GM21723 (cell line): ENCODE data around the gene SNX18.
"Not testable (repeated sequence)": the region's sequence is repeated elsewhere in the genome, so short reads cannot be mapped to it uniquely, and the experiment has no call there.

Experiments
- ATAC-seq: cut with Tn5 transposase; IDR thresholded peaks from one replicate; pipeline ENCODE4 v1.9.1; 2021; ENCODE audit warnings: mild to moderate bottlenecking, moderate library complexity; ENCODE audit not compliant: unreplicated experiment

The SNX18 gene, protein sequence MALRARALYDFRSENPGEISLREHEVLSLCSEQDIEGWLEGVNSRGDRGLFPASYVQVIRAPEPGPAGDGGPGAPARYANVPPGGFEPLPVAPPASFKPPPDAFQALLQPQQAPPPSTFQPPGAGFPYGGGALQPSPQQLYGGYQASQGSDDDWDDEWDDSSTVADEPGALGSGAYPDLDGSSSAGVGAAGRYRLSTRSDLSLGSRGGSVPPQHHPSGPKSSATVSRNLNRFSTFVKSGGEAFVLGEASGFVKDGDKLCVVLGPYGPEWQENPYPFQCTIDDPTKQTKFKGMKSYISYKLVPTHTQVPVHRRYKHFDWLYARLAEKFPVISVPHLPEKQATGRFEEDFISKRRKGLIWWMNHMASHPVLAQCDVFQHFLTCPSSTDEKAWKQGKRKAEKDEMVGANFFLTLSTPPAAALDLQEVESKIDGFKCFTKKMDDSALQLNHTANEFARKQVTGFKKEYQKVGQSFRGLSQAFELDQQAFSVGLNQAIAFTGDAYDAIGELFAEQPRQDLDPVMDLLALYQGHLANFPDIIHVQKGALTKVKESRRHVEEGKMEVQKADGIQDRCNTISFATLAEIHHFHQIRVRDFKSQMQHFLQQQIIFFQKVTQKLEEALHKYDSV

GRCh38 chr5:54517512-54518145, at the start of gene SNX18:
SNX18 (plus strand) TSS chr5:54517759; CDS start chr5:54517953, 194 bp downstream.
- peak; percentile 97 for ATAC-seq

GRCh38 chr5:54469622-54470021, 47.9 kb upstream of the SNX18 start:
- peak; percentile 83 for ATAC-seq

DNA sequence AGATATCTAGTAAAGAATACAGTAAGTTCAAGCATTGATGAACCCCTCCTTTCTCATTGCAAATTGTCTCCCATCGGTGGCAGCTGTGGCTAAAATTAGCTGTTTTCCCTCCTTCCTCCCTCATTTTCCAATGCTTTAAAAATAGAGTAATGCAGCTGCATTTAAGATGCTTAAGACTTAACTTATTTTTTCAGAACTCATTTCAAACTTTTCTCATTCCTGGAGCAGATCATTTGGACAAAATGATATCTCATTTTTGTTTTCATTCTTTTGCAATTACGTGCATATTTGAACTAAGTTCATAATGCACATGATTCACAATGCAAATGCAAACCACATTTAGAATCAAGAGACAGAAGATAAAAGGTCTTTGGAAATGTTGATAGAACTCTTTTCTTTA, 47.4 kb upstream of the SNX18 start:
- ATAC-seq, result no peak

GRCh38 chr5:54470677-54471076, 46.9 kb upstream of the SNX18 start:
- ATAC-seq, result no peak

DNA sequence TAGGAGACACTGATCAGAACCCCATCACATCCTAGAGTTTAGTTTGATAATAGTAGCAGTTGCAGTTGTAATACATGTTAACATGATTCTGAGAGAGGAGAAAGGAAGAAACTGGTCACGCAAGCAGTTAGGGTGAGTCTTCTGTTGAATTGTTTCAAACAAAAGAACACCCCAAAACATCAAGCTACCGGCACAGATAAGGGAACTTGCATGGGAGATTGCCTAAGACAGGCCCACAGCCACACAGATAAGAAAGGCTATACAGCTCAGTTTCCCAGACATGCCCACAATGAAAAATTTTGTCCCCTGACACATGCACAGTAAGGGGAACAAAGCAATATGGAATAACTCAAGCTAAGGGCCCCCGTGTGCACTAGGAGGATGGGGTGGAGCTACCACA, 46.2 kb upstream of the SNX18 start:
- ATAC-seq, result no peak

GRCh38 chr5:54476682-54477081, 40.9 kb upstream of the SNX18 start:
- no peak for ATAC-seq

DNA sequence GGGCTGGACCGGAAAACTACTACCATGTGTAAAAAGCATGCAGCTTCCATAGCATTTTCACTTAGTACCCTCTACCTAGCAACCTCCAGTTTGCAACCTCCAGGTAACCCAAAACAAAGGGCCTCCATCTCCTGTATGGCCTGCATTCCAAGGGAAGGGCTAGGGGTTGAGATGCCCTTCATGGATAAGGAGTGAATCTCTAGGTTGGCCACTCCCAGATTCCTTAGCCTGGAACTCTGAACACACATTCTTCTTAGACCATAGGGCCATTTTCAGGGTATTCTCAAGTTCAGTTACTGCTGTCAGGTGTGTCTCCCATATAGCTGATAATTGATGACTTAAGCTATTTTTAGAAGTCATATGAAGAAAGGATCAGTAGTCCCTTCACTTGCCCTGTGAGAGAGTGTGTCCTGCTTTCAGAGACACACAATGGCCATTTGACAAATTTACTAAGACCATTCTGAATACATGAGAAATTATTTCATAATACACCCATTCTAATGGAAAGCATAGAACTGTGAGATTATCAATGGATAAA, 39.5 kb upstream of the SNX18 start:
- ATAC-seq, result no peak

- ATAC-seq, result no peak
Observed at GRCh38 chr5:54480296-54480695, 37.3 kb upstream of the SNX18 start.

- ATAC-seq, result no peak
Observed at GRCh38 chr5:54484219-54484894, 33.2 kb upstream of the SNX18 start.

GRCh38 chr5:54485659-54486058, 31.9 kb upstream of the SNX18 start:
- ATAC-seq, result not testable (repeated sequence)

GRCh38 chr5:54489648-54489979, 27.9 kb upstream of the SNX18 start:
- ATAC-seq, result not testable (repeated sequence)

- ATAC-seq, result no peak
Observed at GRCh38 chr5:54491326-54491725, 26.2 kb upstream of the SNX18 start.

GRCh38 chr5:54492178-54492577, 25.4 kb upstream of the SNX18 start:
- ATAC-seq, result no peak

DNA sequence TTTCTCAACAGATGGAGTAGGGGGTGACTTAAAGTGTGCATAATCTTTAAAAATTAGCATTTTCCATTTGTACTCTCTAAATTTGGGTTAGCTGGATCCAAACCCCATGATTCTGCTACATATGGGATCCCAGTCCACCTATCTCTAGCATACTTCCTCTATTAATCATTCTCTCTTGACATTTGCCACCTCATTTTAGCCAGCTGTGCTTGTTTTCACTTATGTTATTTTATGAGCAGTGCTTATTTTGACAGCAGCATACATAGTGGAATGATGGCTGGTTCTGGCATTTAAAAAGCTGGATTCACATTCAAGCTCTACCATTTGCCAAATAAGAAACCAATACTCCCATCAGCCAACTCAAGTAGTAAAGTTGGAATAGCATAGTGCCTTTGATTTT, 22.5 kb upstream of the SNX18 start:
- no peak for ATAC-seq

GRCh38 chr5:54514291-54514690, 3.3 kb upstream of the SNX18 start:
- no peak for ATAC-seq

DNA sequence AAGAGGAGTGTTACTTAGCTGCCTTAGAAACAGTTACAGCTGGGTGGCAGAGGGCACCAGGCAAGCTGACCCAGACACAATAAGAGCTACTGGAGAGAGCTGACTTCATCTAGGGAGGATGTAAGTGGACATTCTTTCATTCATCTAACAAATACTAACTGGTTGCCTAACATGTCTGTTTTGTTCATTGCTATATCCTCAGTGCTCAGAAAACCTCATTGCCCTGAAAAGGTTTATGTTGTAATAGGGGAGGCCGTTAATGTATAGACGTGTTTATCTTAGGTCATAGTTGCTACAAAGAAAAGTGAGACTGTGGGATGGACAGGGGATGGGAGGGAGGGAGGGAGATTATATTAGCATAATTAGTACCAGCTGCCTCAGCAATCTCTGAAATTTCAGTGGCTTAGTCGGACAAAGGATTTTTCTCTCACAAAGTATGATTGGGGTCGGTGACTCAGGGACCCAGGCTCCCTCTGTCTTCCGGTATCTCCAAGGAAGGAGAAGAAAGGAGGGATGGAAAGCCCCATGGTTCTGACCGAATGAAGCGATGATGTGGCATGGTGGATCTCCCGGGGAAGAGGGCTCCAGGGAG, 2.6 kb upstream of the SNX18 start:
- no peak for ATAC-seq

- ATAC-seq, result no peak
Observed at GRCh38 chr5:54515634-54516033, 1.9 kb upstream of the SNX18 start.

DNA sequence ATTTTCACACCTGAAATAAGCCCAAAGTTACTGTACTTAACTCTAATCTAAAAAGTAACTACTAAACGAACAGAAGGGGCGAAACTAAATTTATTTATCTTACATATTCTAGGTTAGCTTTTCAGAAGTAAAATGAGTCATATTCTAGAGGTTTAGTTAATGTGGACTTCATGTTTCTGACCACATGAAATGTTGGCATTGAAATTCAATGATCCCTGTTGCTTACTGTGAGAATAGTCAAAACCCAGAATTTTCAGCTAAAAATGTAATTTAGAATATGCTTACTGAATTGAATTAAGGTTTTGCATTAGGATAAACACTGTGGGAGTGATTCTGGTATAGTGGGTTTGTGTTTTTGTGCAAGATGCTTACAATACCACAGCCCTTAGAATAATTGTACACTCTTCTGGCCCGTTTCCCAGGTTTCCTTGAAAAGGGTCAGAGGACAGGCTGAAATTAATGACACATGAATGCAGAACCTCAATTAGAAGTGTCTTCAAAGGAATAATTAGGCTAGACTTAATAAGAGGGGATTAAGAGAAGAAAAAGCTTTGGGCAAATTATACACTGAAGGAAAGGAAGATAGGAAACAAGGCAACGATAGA, 1.4 kb upstream of the SNX18 start:
- ATAC-seq, result no peak

DNA sequence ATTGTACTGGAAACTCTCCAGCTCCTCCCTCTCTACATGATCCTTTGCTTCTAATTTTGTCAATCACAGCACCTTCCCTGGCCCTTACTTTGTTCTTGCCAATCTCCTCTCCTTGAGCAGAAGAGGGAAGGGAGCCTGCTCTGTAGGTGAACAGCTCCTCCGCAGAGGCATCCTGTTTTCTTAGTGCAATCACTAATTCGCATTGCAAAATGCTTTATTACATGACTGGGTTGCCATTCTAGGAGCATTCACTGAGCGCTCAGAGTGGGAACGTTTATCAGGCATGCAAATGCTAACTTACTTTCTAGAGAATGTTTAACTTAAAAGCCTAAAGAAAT, 416 bp upstream of the SNX18 start:
- ATAC-seq, result no peak

DNA sequence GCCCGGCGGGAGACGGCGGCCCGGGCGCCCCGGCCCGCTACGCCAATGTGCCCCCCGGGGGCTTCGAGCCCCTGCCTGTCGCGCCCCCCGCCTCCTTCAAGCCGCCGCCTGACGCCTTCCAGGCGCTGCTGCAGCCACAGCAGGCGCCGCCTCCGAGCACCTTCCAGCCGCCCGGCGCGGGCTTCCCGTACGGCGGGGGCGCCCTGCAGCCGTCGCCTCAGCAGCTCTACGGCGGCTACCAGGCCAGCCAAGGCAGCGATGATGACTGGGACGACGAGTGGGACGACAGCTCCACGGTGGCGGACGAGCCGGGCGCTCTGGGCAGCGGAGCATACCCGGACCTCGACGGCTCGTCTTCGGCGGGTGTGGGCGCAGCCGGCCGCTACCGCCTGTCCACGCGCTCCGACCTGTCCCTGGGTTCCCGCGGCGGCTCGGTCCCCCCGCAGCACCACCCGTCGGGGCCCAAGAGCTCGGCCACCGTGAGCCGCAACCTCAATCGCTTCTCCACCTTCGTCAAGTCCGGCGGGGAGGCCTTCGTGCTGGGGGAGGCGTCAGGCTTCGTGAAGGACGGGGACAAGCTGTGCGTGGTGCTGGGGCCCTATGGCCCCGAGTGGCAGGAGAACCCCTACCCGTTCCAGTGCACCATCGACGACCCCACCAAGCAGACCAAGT, 723 bp downstream of the SNX18 start:
- ATAC-seq, result peak; percentile 39
